K562 (cell line): ENCODE measurements around the gene KATNB1. TPM values are rescaled to one million over a fixed set of nuclear protein-coding genes. Genes with fewer than 3 reads are reported as not detected.

Source experiments
- ARID2 ChIP-seq: fragments of 450-650 bp; IDR thresholded peaks from 2 replicates; pipeline ENCODE4 v1.6.1; 2017; ENCODE audit warnings: antibody characterized with exemption, mild to moderate bottlenecking
- ATF2 ChIP-seq: sonication (generic); formaldehyde crosslinking; IDR thresholded peaks from 2 replicates; pipeline ENCODE4 v1.8.1; 2022; ENCODE audit warnings: missing genetic modification reagents
- CC2D1A ChIP-seq: fragments of 450-650 bp; IDR thresholded peaks from 2 replicates; pipeline ENCODE4 v1.6.1; 2017; ENCODE audit warnings: mild to moderate bottlenecking
- CREM ChIP-seq: IDR thresholded peaks from 2 replicates; pipeline ENCODE4 v1.6.1; 2014; ENCODE audit warnings: antibody characterized with exemption, low read depth
- EHMT2 ChIP-seq: fragments of 450-650 bp; IDR thresholded peaks from 2 replicates; pipeline ENCODE4 v1.6.1; 2018; ENCODE audit warnings: antibody characterized with exemption
- GABPA ChIP-seq: fragments of 200-800 bp; sonication (Bioruptor generic); conservative IDR thresholded peaks from 2 replicates; pipeline ENCODE4 v1.6.1; 2016; ENCODE audit warnings: low read depth, missing genetic modification characterization, missing compliant biosample characterization
- GTF2E2 ChIP-seq: fragments of 200-800 bp; sonication (Bioruptor generic); IDR thresholded peaks from 2 replicates; pipeline ENCODE4 v1.6.1; 2016; ENCODE audit warnings: missing genetic modification characterization, missing compliant biosample characterization
- MCM2 ChIP-seq: fragments of 450-650 bp; IDR thresholded peaks from 2 replicates; pipeline ENCODE4 v1.6.1; 2017; ENCODE audit warnings: low read depth, mild to moderate bottlenecking
- NCOA6 ChIP-seq: fragments of 450-650 bp; IDR thresholded peaks from 2 replicates; pipeline ENCODE4 v1.6.1; 2017; ENCODE audit warnings: mild to moderate bottlenecking
- SPI1 ChIP-seq: IDR thresholded peaks from 2 replicates; pipeline ENCODE4 v1.6.1; 2011; ENCODE audit warnings: low read depth, low read length, control low read depth, borderline replicate concordance
- ZBTB2 ChIP-seq: fragments of 450-650 bp; IDR thresholded peaks from 2 replicates; pipeline ENCODE4 v1.6.1; 2016; ENCODE audit warnings: antibody characterized with exemption
- ZKSCAN1 ChIP-seq: fragments of 150-350 bp; IDR thresholded peaks from 2 replicates; pipeline ENCODE4 v1.6.1; 2016; ENCODE audit warnings: low read depth, low read length
- ZNF23 ChIP-seq: fragments of 250-450 bp; sonication (Bioruptor Pico); IDR thresholded peaks from 2 replicates; pipeline ENCODE4 v1.4.0; 2020; ENCODE audit warnings: mild to moderate bottlenecking
- ZNF512 ChIP-seq: IDR thresholded peaks from 2 replicates; pipeline ENCODE4 v1.6.1; 2016; ENCODE audit warnings: missing genetic modification characterization, missing compliant biosample characterization
- ZNF668 ChIP-seq: fragments of 250-450 bp; sonication (Bioruptor Pico); IDR thresholded peaks from 2 replicates; pipeline ENCODE4 v1.8.0; 2022; ENCODE audit warnings: mild to moderate bottlenecking, inconsistent platforms
- ZNF696 ChIP-seq: fragments of 250-450 bp; sonication (Bioruptor Pico); conservative IDR thresholded peaks from 2 replicates; pipeline ENCODE4 v1.4.0; 2020; ENCODE audit warnings: mild to moderate bottlenecking, moderate library complexity
- ZNF699 ChIP-seq: fragments of 250-450 bp; sonication (Bioruptor Pico); IDR thresholded peaks from 2 replicates; pipeline ENCODE4 v1.8.0; 2021; ENCODE audit warnings: mild to moderate bottlenecking, moderate library complexity; ENCODE audit not compliant: insufficient replicate concordance
- polyA plus RNA-seq, 8 experiments: library from polyadenylated mRNA; depleted of rRNA in 4 of 8; stranded (reverse) in 5 of 8; unstranded in 3 of 8; fragments of >200 nt; fragmentation: Nextera tagmentation in 2 of 8; fragmentation: Illumina TruSeq in 1 of 8; extraction: Ambion mirVana in 2 of 8; extraction: Trizol in 1 of 8; gene quantifications; 2 replicates each; pipeline versions ENCODE4 v1.2.1 to v1.2.3, GENCODE V29; 2011 to 2014; ENCODE audit warnings: inconsistent platforms in 1 of 8, missing spikeins in 1 of 8
- total RNA-seq, 7 experiments: library from RNA; depleted of rRNA in 6 of 7; stranded (reverse); fragments of >200 nt in 6 of 7; fragmentation: Illumina TruSeq in 2 of 7; extraction: Trizol in 2 of 7; gene quantifications; 2 replicates each; pipeline versions ENCODE4 v1.2.1 to v1.2.3, GENCODE V29; 2011 to 2021; ENCODE audit warnings: low replicate concordance in 1 of 7
- TF ChIP-seq, protein P1 (sequence below): fragments of 450-650 bp; IDR thresholded peaks from 2 replicates; pipeline ENCODE4 v1.6.1; 2016; ENCODE audit warnings: borderline replicate concordance
- TF ChIP-seq, protein P2 (sequence below): sonication (generic); IDR thresholded peaks from 2 replicates; pipeline ENCODE4 v1.6.1; 2016

Gene KATNB1
- total and polyA plus RNA-seq, 9 of the 15 experiments (the other 6 are each of a cell fraction or from before 2014, with no cell fraction given) = 1.2 to 52.6 (median 21.9) TPM

DNA sequence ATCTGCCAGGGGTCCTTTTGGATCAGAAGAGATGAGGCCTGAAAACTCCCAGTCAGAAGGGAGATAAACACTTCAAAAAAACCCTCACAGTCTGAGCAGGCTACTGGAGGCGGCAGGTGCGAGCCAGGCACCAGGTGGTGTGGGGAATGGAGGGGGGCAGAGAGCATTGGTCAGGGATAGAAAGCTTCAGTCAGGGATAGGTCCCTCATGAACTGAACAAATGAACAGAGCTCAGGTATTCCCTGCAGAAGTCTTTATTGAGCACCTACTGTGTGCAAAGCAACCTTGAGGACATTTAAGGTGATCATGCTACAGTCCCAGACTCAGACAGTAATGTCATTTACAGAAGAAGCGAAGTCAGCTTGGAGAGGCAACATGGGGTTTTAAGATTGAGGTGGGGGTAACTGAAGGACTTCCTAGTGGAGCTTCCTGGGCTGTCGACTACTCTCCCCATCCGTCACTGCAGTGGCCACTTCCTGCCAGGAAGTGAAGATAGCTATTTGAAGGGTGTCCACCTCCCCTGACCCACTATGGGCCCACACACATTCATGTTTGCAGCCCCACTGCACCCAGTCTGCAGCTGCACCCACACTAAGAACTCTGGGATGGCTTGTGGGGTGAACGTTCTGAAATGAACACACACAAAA, 63.5 kb downstream of the KATNB1 start (continued):
- TF ChIP-seq ATF2 (no peak), ZNF668 (CRISPR knock-in tag) (no peak), SPI1 (0 out of 2 replicates have a peak, but pooled peaks have one; percentile 4), ZNF512 (no peak), EHMT2 (no peak), ARID2 (no peak), ZBTB2 (no peak), ZNF699 (no peak), MCM2 (no peak), GTF2E2 (tag) (no peak), NCOA6 (no peak), CC2D1A (no peak), GABPA (0 out of 2 replicates have a peak, but pooled peaks have one; percentile 0), ZKSCAN1 (peak; percentile 80), ZNF696 (no peak), CREM (no peak), ZNF23 (no peak)
- TF ChIP-seq, protein P1, sequence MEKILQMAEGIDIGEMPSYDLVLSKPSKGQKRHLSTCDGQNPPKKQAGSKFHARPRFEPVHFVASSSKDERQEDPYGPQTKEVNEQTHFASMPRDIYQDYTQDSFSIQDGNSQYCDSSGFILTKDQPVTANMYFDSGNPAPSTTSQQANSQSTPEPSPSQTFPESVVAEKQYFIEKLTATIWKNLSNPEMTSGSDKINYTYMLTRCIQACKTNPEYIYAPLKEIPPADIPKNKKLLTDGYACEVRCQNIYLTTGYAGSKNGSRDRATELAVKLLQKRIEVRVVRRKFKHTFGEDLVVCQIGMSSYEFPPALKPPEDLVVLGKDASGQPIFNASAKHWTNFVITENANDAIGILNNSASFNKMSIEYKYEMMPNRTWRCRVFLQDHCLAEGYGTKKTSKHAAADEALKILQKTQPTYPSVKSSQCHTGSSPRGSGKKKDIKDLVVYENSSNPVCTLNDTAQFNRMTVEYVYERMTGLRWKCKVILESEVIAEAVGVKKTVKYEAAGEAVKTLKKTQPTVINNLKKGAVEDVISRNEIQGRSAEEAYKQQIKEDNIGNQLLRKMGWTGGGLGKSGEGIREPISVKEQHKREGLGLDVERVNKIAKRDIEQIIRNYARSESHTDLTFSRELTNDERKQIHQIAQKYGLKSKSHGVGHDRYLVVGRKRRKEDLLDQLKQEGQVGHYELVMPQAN = no peak
- TF ChIP-seq, protein P2, sequence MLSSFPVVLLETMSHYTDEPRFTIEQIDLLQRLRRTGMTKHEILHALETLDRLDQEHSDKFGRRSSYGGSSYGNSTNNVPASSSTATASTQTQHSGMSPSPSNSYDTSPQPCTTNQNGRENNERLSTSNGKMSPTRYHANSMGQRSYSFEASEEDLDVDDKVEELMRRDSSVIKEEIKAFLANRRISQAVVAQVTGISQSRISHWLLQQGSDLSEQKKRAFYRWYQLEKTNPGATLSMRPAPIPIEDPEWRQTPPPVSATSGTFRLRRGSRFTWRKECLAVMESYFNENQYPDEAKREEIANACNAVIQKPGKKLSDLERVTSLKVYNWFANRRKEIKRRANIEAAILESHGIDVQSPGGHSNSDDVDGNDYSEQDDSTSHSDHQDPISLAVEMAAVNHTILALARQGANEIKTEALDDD = no peak
